GM23338 (cell line): ENCODE measurements around the gene SNTB2. TPM values are rescaled to one million over a fixed set of nuclear protein-coding genes. Genes with fewer than 3 reads are reported as not detected.

Source experiments
- ATAC-seq: fragments of 200-7000 bp; cut with Tn5 transposase; 3 replicates; pipeline ENCODE4 v1.9.1; 2020
- DNase-seq: peaks from one replicate; pipeline ENCODE4 v3.0.0-alpha.2; 2015; ENCODE audit warnings: low spot score
- H2AFZ ChIP-seq: fragments of 200-600 bp; sonication (generic); 2 replicates; pipeline ENCODE4 v1.8.0; 2016; ENCODE audit warnings: antibody characterized with exemption, mild to moderate bottlenecking, moderate library complexity
- H3F3A ChIP-seq: fragments of 200-600 bp; sonication (generic); replicated peaks from 2 replicates; pipeline ENCODE4 v1.8.0; 2017; ENCODE audit warnings: antibody characterized with exemption, mixed run types, low read depth
- H3K27ac ChIP-seq: fragments of 200-600 bp; sonication (generic); 2 replicates; pipeline ENCODE4 v1.6.1; 2016; ENCODE audit warnings: low read depth
- H3K27me3 ChIP-seq: fragments of 200-600 bp; sonication (generic); 2 replicates; pipeline ENCODE4 v1.8.0; 2016; ENCODE audit warnings: mild to moderate bottlenecking, mixed run types, moderate library complexity; ENCODE audit not compliant: insufficient read depth
- H3K36me3 ChIP-seq: fragments of 200-600 bp; sonication (generic); 2 replicates; pipeline ENCODE4 v1.8.0; 2016; ENCODE audit warnings: mild to moderate bottlenecking; ENCODE audit not compliant: insufficient read depth
- H3K4me1 ChIP-seq: fragments of 200-600 bp; sonication (generic); 2 replicates; pipeline ENCODE4 v1.8.0; 2016; ENCODE audit warnings: mild to moderate bottlenecking, moderate library complexity; ENCODE audit not compliant: insufficient read depth
- H3K4me2 ChIP-seq: fragments of 200-600 bp; sonication (generic); 2 replicates; pipeline ENCODE4 v1.7.1; 2017; ENCODE audit warnings: mixed run types
- H3K4me3 ChIP-seq: fragments of 200-600 bp; sonication (generic); 2 replicates; pipeline ENCODE4 v1.6.1; 2016; ENCODE audit warnings: mixed run types
- H3K79me2 ChIP-seq: fragments of 200-600 bp; sonication (generic); replicated peaks from 2 replicates; pipeline ENCODE4 v1.8.0; 2017; ENCODE audit warnings: mild to moderate bottlenecking; ENCODE audit not compliant: insufficient read depth
- H3K9me2 ChIP-seq: fragments of 200-600 bp; sonication (generic); 2 replicates; pipeline ENCODE4 v1.8.0; 2017; ENCODE audit not compliant: insufficient read depth
- H4K20me1 ChIP-seq: fragments of 200-600 bp; sonication (generic); replicated peaks from 2 replicates; pipeline ENCODE4 v1.8.0; 2017; ENCODE audit warnings: mild to moderate bottlenecking; ENCODE audit not compliant: insufficient read depth
- H3K27ac Mint-ChIP-seq: 2 replicates; pipeline ENCODE4 v1.8.0; 2020; ENCODE audit warnings: inconsistent platforms, mild to moderate bottlenecking, moderate library complexity, mixed read lengths
- H3K27me3 Mint-ChIP-seq: 3 replicates; pipeline ENCODE4 v1.8.0; 2022; ENCODE audit warnings: low read depth, mild to moderate bottlenecking, moderate library complexity, mixed read lengths, inconsistent platforms; ENCODE audit not compliant: insufficient read depth, poor library complexity
- H3K36me3 Mint-ChIP-seq: 3 replicates; pipeline ENCODE4 v1.8.0; 2021; ENCODE audit warnings: low read depth, mild to moderate bottlenecking, inconsistent platforms, moderate library complexity, mixed read lengths
- H3K4me1 Mint-ChIP-seq: 3 replicates; pipeline ENCODE4 v1.8.0; 2020; ENCODE audit warnings: mild to moderate bottlenecking, inconsistent platforms, mixed read lengths
- H3K4me3 Mint-ChIP-seq: 3 replicates; pipeline ENCODE4 v1.8.0; 2021; ENCODE audit warnings: moderate library complexity, mild to moderate bottlenecking, inconsistent platforms, mixed read lengths
- H3K9me3 Mint-ChIP-seq: 3 replicates; pipeline ENCODE4 v1.8.0; 2020; ENCODE audit warnings: moderate library complexity, mild to moderate bottlenecking, inconsistent platforms, mixed read lengths
- CTCF ChIP-seq, 2 experiments: fragments of 200-600 bp in 1 of 2; sonication (generic) in 1 of 2; conservative IDR thresholded peaks; 2 replicates each; pipeline versions ENCODE4 v1.5.1 to v1.6.1; 2016 to 2017; ENCODE audit warnings: antibody characterized with exemption in 2 of 2, low read depth in 2 of 2, mild to moderate bottlenecking in 2 of 2, moderate library complexity in 1 of 2
- ETS1 ChIP-seq: IDR thresholded peaks from 2 replicates; pipeline ENCODE4 v1.6.1; 2016; ENCODE audit warnings: antibody characterized with exemption
- EZH2 ChIP-seq: fragments of 200-600 bp; sonication (generic); IDR thresholded peaks from one replicate; pipeline ENCODE4 v1.8.0; 2017; ENCODE audit warnings: antibody characterized with exemption, mild to moderate bottlenecking, low read depth; ENCODE audit not compliant: unreplicated experiment
- EZH2phosphoT487 ChIP-seq: fragments of 200-600 bp; sonication (generic); IDR thresholded peaks from one replicate; pipeline ENCODE4 v1.8.1; 2018; ENCODE audit warnings: antibody characterized with exemption; ENCODE audit not compliant: unreplicated experiment
- JUNB ChIP-seq: IDR thresholded peaks from one replicate; pipeline ENCODE4 v1.6.1; 2016; ENCODE audit warnings: antibody characterized with exemption; ENCODE audit not compliant: unreplicated experiment
- NANOG ChIP-seq: IDR thresholded peaks from 2 replicates; pipeline ENCODE4 v1.6.1; 2016; ENCODE audit warnings: antibody characterized with exemption, borderline replicate concordance
- POLR2AphosphoS5 ChIP-seq: IDR thresholded peaks from 2 replicates; pipeline ENCODE4 v1.6.1; 2016; ENCODE audit warnings: antibody characterized with exemption, low read depth
- STAT1 ChIP-seq: IDR thresholded peaks from one replicate; pipeline ENCODE4 v1.6.1; 2016; ENCODE audit warnings: antibody characterized with exemption; ENCODE audit not compliant: unreplicated experiment
- ZNF462 ChIP-seq: fragments of 250-450 bp; sonication (Bioruptor Pico); IDR thresholded peaks from 2 replicates; pipeline ENCODE4 v1.5.0; 2020; ENCODE audit warnings: mild to moderate bottlenecking, moderate library complexity
- polyA plus RNA-seq: library from polyadenylated mRNA; unstranded; fragments of >200 nt; fragmentation: Nextera tagmentation; extraction: Ambion mirVana; gene quantifications from 2 replicates; pipeline ENCODE4 v1.2.1, GENCODE V29; 2016
- total RNA-seq: library from RNA; depleted of rRNA; stranded (reverse); fragments of >200 nt; shearing (Covaris generic); gene quantifications from 2 replicates; pipeline ENCODE4 v1.2.3, GENCODE V29; 2014
- TF ChIP-seq, protein P1 (sequence below): IDR thresholded peaks from one replicate; pipeline ENCODE4 v1.6.1; 2018; ENCODE audit warnings: antibody characterized with exemption; ENCODE audit not compliant: unreplicated experiment

Gene SNTB2
- total and polyA plus RNA-seq, 2 experiments from 2014 or later, result 4.8 to 42.7 TPM

- no peak overlapping the region for H3K27ac ChIP-seq
- no peak for DNase-seq
- Mint-ChIP-seq H3K27me3 (peaks cover 1% of the 10 kb centered on the region), H3K36me3 (peaks cover 3% of the 10 kb centered on the region; the same call in 2 of the 3 replicates), H3K9me3 (no peaks in the 10 kb centered on the region), H3K27ac (peak overlapping the region; percentile 4; the same call in 1 of the 2 replicates), H3K4me3 (no peak overlapping the region), H3K4me1 (no peaks in the 10 kb centered on the region)
- ATAC-seq, result no peak
- no peak overlapping the region for H3K4me3 ChIP-seq
- H2AFZ ChIP-seq, result no peak overlapping the region
- no peaks in the 10 kb centered on the region for H3K79me2 ChIP-seq
- TF ChIP-seq NANOG, result no peak
- TF ChIP-seq JUNB, result no peak
- no peak for TF ChIP-seq ETS1
- no peak for TF ChIP-seq POLR2AphosphoS5
- TF ChIP-seq EZH2, result no peak
- TF ChIP-seq ZNF462, result no peak
- TF ChIP-seq STAT1, result no peak
- no peak for TF ChIP-seq CTCF (conservative IDR thresholded peaks at IDR 0.05; ENCODE audit: low read depth in 2 of 2)
- TF ChIP-seq EZH2phosphoT487, result no peak
- TF ChIP-seq, protein P1, sequence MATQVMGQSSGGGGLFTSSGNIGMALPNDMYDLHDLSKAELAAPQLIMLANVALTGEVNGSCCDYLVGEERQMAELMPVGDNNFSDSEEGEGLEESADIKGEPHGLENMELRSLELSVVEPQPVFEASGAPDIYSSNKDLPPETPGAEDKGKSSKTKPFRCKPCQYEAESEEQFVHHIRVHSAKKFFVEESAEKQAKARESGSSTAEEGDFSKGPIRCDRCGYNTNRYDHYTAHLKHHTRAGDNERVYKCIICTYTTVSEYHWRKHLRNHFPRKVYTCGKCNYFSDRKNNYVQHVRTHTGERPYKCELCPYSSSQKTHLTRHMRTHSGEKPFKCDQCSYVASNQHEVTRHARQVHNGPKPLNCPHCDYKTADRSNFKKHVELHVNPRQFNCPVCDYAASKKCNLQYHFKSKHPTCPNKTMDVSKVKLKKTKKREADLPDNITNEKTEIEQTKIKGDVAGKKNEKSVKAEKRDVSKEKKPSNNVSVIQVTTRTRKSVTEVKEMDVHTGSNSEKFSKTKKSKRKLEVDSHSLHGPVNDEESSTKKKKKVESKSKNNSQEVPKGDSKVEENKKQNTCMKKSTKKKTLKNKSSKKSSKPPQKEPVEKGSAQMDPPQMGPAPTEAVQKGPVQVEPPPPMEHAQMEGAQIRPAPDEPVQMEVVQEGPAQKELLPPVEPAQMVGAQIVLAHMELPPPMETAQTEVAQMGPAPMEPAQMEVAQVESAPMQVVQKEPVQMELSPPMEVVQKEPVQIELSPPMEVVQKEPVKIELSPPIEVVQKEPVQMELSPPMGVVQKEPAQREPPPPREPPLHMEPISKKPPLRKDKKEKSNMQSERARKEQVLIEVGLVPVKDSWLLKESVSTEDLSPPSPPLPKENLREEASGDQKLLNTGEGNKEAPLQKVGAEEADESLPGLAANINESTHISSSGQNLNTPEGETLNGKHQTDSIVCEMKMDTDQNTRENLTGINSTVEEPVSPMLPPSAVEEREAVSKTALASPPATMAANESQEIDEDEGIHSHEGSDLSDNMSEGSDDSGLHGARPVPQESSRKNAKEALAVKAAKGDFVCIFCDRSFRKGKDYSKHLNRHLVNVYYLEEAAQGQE, result no peak
- H3K4me1 ChIP-seq, result no peaks in the 10 kb centered on the region
- no peaks in the 10 kb centered on the region for H3F3A ChIP-seq
- H3K4me2 ChIP-seq, result no peak overlapping the region
- H3K9me2 ChIP-seq, result no peaks in the 10 kb centered on the region
- no peaks in the 10 kb centered on the region; the same call in 1 of the 2 replicates for H4K20me1 ChIP-seq
- no peaks in the 10 kb centered on the region for H3K36me3 ChIP-seq
- H3K27me3 ChIP-seq, result no peaks in the 10 kb centered on the region
These were observed 106.4 kb downstream of the SNTB2 start for GRCh38 chr16:69293401-69293800.
